Dendritic cell treated with granulocyte-macrophage colony-stimulating factor and Interleukin-4, amounts not matched to agents 40 ng/mL and 50 ng/mL, for 4 days (primary cell): ENCODE measurements around the gene ZFAND3.

Experiments
- H3K27ac Mint-ChIP-seq: one replicate; pipeline ENCODE4 v1.8.0; 2022; ENCODE audit warnings: mild to moderate bottlenecking, mixed read lengths
- H3K27me3 Mint-ChIP-seq: one replicate; pipeline ENCODE4 v1.8.0; 2022; ENCODE audit warnings: mild to moderate bottlenecking, mixed read lengths
- H3K36me3 Mint-ChIP-seq: one replicate; pipeline ENCODE4 v1.8.0; 2022; ENCODE audit warnings: low read depth, mixed read lengths
- H3K4me1 Mint-ChIP-seq: one replicate; pipeline ENCODE4 v1.8.0; 2022; ENCODE audit warnings: low read depth, mixed read lengths
- H3K4me3 Mint-ChIP-seq: one replicate; pipeline ENCODE4 v1.8.0; 2022; ENCODE audit warnings: mild to moderate bottlenecking, moderate library complexity, mixed read lengths
- H3K9me3 Mint-ChIP-seq: one replicate; pipeline ENCODE4 v1.8.0; 2022; ENCODE audit warnings: mixed read lengths
- intact Hi-C: fragments of 100-400 bp; cut with micrococcal nuclease; formaldehyde crosslinking; loops from one replicate; pipeline ENCODE4 v1.15.0; 2022

Gene ZFAND3

GRCh38 chr6:38065734-38066305 lies 246.3 kb downstream of the ZFAND3 start:
- H3K27ac Mint-ChIP-seq: no peak overlapping the region
- H3K4me3 Mint-ChIP-seq: no peak overlapping the region
- no peaks in the 10 kb centered on the region for H3K27me3 Mint-ChIP-seq
- intact Hi-C loops: no loop called here
- no peaks in the 10 kb centered on the region for H3K9me3 Mint-ChIP-seq
- H3K36me3 Mint-ChIP-seq: peaks cover 51% of the 10 kb centered on the region
- H3K4me1 Mint-ChIP-seq: peaks cover 8% of the 10 kb centered on the region

- Mint-ChIP-seq H3K4me3 (no peak overlapping the region), H3K4me1 (peaks cover 8% of the 10 kb centered on the region), H3K27ac (no peak overlapping the region), H3K36me3 (peaks cover 35% of the 10 kb centered on the region), H3K27me3 (no peaks in the 10 kb centered on the region), H3K9me3 (no peaks in the 10 kb centered on the region)
- intact Hi-C loops: no loop called here
Measured at GRCh38 chr6:38067263-38067980, 247.9 kb downstream of the ZFAND3 start.

- no peak overlapping the region for H3K27ac Mint-ChIP-seq
- no peaks in the 10 kb centered on the region for H3K9me3 Mint-ChIP-seq
- H3K36me3 Mint-ChIP-seq: peaks cover 19% of the 10 kb centered on the region
- no peaks in the 10 kb centered on the region for H3K27me3 Mint-ChIP-seq
- intact Hi-C loops: no loop called here
- peaks cover 8% of the 10 kb centered on the region for H3K4me1 Mint-ChIP-seq
- no peak overlapping the region for H3K4me3 Mint-ChIP-seq
Measured at GRCh38 chr6:38068854-38069590, 249.5 kb downstream of the ZFAND3 start.

GRCh38 chr6:38077488-38078030 lies 258.0 kb downstream of the ZFAND3 start:
- H3K4me3 Mint-ChIP-seq: no peak overlapping the region
- H3K4me1 Mint-ChIP-seq: peaks cover 9% of the 10 kb centered on the region
- H3K27me3 Mint-ChIP-seq: no peaks in the 10 kb centered on the region
- intact Hi-C loops: no loop called here
- H3K36me3 Mint-ChIP-seq: peaks cover 19% of the 10 kb centered on the region
- H3K9me3 Mint-ChIP-seq: no peaks in the 10 kb centered on the region
- H3K27ac Mint-ChIP-seq: no peak overlapping the region

GRCh38 chr6:38078671-38079070 lies 259.1 kb downstream of the ZFAND3 start:
- H3K4me1 Mint-ChIP-seq: peaks cover 9% of the 10 kb centered on the region
- H3K36me3 Mint-ChIP-seq: peaks cover 28% of the 10 kb centered on the region
- H3K27me3 Mint-ChIP-seq: no peaks in the 10 kb centered on the region
- no peak overlapping the region for H3K4me3 Mint-ChIP-seq
- intact Hi-C loops: no loop called here
- H3K9me3 Mint-ChIP-seq: no peaks in the 10 kb centered on the region
- H3K27ac Mint-ChIP-seq: no peak overlapping the region

GRCh38 chr6:38079107-38079506 lies 259.6 kb downstream of the ZFAND3 start:
- no peaks in the 10 kb centered on the region for H3K27me3 Mint-ChIP-seq
- H3K9me3 Mint-ChIP-seq: no peaks in the 10 kb centered on the region
- peaks cover 9% of the 10 kb centered on the region for H3K4me1 Mint-ChIP-seq
- H3K36me3 Mint-ChIP-seq: peaks cover 28% of the 10 kb centered on the region
- no peak overlapping the region for H3K4me3 Mint-ChIP-seq
- no peak overlapping the region for H3K27ac Mint-ChIP-seq
- intact Hi-C loops: no loop called here

- H3K27me3 Mint-ChIP-seq: no peaks in the 10 kb centered on the region
Measured at GRCh38 chr6:38079537-38079936, 260.0 kb downstream of the ZFAND3 start.

GRCh38 chr6:38080360-38080759 lies 260.8 kb downstream of the ZFAND3 start:
- Mint-ChIP-seq H3K4me1 (peaks cover 9% of the 10 kb centered on the region), H3K27me3 (no peaks in the 10 kb centered on the region), H3K4me3 (no peak overlapping the region), H3K36me3 (peaks cover 30% of the 10 kb centered on the region), H3K27ac (no peak overlapping the region), H3K9me3 (no peaks in the 10 kb centered on the region)
- intact Hi-C loops: no loop called here

More at GRCh38 chr6:38079537-38079936, 260.0 kb downstream of the ZFAND3 start:
- Mint-ChIP-seq H3K4me3 (no peak overlapping the region), H3K27ac (no peak overlapping the region), H3K36me3 (peaks cover 28% of the 10 kb centered on the region), H3K4me1 (peaks cover 9% of the 10 kb centered on the region), H3K9me3 (no peaks in the 10 kb centered on the region)
- intact Hi-C loops: no loop called here

GRCh38 chr6:38080889-38081288 lies 261.4 kb downstream of the ZFAND3 start:
- Mint-ChIP-seq H3K27ac (no peak overlapping the region), H3K9me3 (no peaks in the 10 kb centered on the region), H3K4me3 (no peak overlapping the region), H3K27me3 (no peaks in the 10 kb centered on the region), H3K36me3 (peaks cover 29% of the 10 kb centered on the region), H3K4me1 (peaks cover 9% of the 10 kb centered on the region)
- intact Hi-C loops: no loop called here

GRCh38 chr6:38085031-38085430 lies 265.5 kb downstream of the ZFAND3 start:
- H3K4me3 Mint-ChIP-seq: no peak overlapping the region
- intact Hi-C loops: no loop called here
- H3K36me3 Mint-ChIP-seq: peaks cover 50% of the 10 kb centered on the region
- H3K27me3 Mint-ChIP-seq: no peaks in the 10 kb centered on the region
- no peak overlapping the region for H3K27ac Mint-ChIP-seq
- H3K4me1 Mint-ChIP-seq: peaks cover 34% of the 10 kb centered on the region
- H3K9me3 Mint-ChIP-seq: no peaks in the 10 kb centered on the region

- H3K4me1 Mint-ChIP-seq: peaks cover 25% of the 10 kb centered on the region
- peaks cover 56% of the 10 kb centered on the region for H3K36me3 Mint-ChIP-seq
- no peak overlapping the region for H3K27ac Mint-ChIP-seq
- H3K4me3 Mint-ChIP-seq: no peak overlapping the region
- intact Hi-C loops: no loop called here
- no peaks in the 10 kb centered on the region for H3K9me3 Mint-ChIP-seq
- H3K27me3 Mint-ChIP-seq: no peaks in the 10 kb centered on the region
Measured at GRCh38 chr6:38086346-38086745, 266.8 kb downstream of the ZFAND3 start.

- H3K36me3 Mint-ChIP-seq: peaks cover 45% of the 10 kb centered on the region
- H3K27me3 Mint-ChIP-seq: no peaks in the 10 kb centered on the region
- no peak overlapping the region for H3K4me3 Mint-ChIP-seq
- H3K4me1 Mint-ChIP-seq: peaks cover 25% of the 10 kb centered on the region
- no peaks in the 10 kb centered on the region for H3K9me3 Mint-ChIP-seq
- H3K27ac Mint-ChIP-seq: no peak overlapping the region
- intact Hi-C loops: no loop called here
Measured at GRCh38 chr6:38088010-38088409, 268.5 kb downstream of the ZFAND3 start.

GRCh38 chr6:38088829-38089228 lies 269.3 kb downstream of the ZFAND3 start:
- H3K4me3 Mint-ChIP-seq: no peak overlapping the region
- H3K27ac Mint-ChIP-seq: peak overlapping the region; percentile 50
- intact Hi-C loops: no loop called here
- H3K36me3 Mint-ChIP-seq: peaks cover 39% of the 10 kb centered on the region
- no peaks in the 10 kb centered on the region for H3K9me3 Mint-ChIP-seq
- peaks cover 25% of the 10 kb centered on the region for H3K4me1 Mint-ChIP-seq
- no peaks in the 10 kb centered on the region for H3K27me3 Mint-ChIP-seq

GRCh38 chr6:38091613-38092012 lies 272.1 kb downstream of the ZFAND3 start:
- Mint-ChIP-seq H3K4me3 (no peak overlapping the region), H3K27ac (no peak overlapping the region), H3K27me3 (no peaks in the 10 kb centered on the region), H3K4me1 (peaks cover 25% of the 10 kb centered on the region), H3K9me3 (no peaks in the 10 kb centered on the region), H3K36me3 (peaks cover 27% of the 10 kb centered on the region)
- intact Hi-C loops: no loop called here
